Spleen (tissue), 7 donors: ENCODE results near the gene TAOK3.

Experiments
- POLR2A ChIP-seq, 3 donors: fragments of 450-650 bp; IDR thresholded peaks; one replicate each; pipeline ENCODE4 v1.5.1; 2017; ENCODE audit warnings: antibody characterized with exemption in 3 of 3, mild to moderate bottlenecking in 1 of 3
- POLR2AphosphoS5 ChIP-seq, 3 donors: sonication (generic); formaldehyde crosslinking; IDR thresholded peaks; one replicate each; pipeline ENCODE4 v1.5.1; 2017; ENCODE audit warnings: antibody characterized with exemption in 3 of 3
- TF ChIP-seq, protein P1 (sequence below), 11 experiments: fragments of 200-600 bp in 7 of 11; fragments of 450-650 bp in 4 of 11; sonication (generic) in 4 of 11; IDR thresholded peaks in 8 of 11; conservative IDR thresholded peaks in 3 of 11; 1 replicate in 7 of 11; 2 replicates in 4 of 11; pipeline versions ENCODE4 v1.4.0 to v1.8.0; 2016 to 2021; ENCODE audit warnings: antibody characterized with exemption in 11 of 11, inconsistent platforms in 4 of 11, mild to moderate bottlenecking in 1 of 11
- donor health status: DM: no; HTN: no; CAD: no; lungs with moderate emphysema.
- donor health status: DM: no; HTN: no; CAD: no.
- donor health status: DM: no; HTN: no; CAD: no.

GRCh38 chr12:118183711-118184110 is 189.0 kb downstream of the TAOK3 start:
- TF ChIP-seq, protein P1, sequence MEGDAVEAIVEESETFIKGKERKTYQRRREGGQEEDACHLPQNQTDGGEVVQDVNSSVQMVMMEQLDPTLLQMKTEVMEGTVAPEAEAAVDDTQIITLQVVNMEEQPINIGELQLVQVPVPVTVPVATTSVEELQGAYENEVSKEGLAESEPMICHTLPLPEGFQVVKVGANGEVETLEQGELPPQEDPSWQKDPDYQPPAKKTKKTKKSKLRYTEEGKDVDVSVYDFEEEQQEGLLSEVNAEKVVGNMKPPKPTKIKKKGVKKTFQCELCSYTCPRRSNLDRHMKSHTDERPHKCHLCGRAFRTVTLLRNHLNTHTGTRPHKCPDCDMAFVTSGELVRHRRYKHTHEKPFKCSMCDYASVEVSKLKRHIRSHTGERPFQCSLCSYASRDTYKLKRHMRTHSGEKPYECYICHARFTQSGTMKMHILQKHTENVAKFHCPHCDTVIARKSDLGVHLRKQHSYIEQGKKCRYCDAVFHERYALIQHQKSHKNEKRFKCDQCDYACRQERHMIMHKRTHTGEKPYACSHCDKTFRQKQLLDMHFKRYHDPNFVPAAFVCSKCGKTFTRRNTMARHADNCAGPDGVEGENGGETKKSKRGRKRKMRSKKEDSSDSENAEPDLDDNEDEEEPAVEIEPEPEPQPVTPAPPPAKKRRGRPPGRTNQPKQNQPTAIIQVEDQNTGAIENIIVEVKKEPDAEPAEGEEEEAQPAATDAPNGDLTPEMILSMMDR (IDR thresholded peaks at IDR 0.05 in 8 of 11, conservative IDR thresholded peaks at IDR 0.05 in 3 of 11), result no peak
- TF ChIP-seq POLR2A (IDR thresholded peaks at IDR 0.05) (no peak), POLR2AphosphoS5 (IDR thresholded peaks at IDR 0.05) (no peak)
